Epithelial cell of prostate (primary cell): ENCODE data around the gene LGALS7B.
"Not testable (repeated sequence)": the region's sequence is repeated elsewhere in the genome, so short reads cannot be mapped to it uniquely, and the experiment has no call there.

Source experiments
- DNase-seq: peaks from one replicate; pipeline ENCODE4 v3.0.0-alpha.2; 2011; ENCODE audit warnings: low read depth, low spot score
- H3K27ac ChIP-seq: fragments of 450-650 bp; 2 replicates; pipeline ENCODE4 v1.5.1; 2017; ENCODE audit warnings: mild to moderate bottlenecking

LGALS7B gene

GRCh38 chr19:38793671-38794070 lies 4.7 kb downstream of the LGALS7B start:
- DNase-seq, result no peak
- H3K27ac ChIP-seq, result peak overlapping the region; percentile 97

GRCh38 chr19:38795549-38795948 lies 6.5 kb downstream of the LGALS7B start:
- no peak overlapping the region for H3K27ac ChIP-seq
- no peak for DNase-seq

GRCh38 chr19:38796154-38796553 lies 7.2 kb downstream of the LGALS7B start:
- no peak overlapping the region for H3K27ac ChIP-seq
- no peak for DNase-seq

- not testable (repeated sequence) for DNase-seq
Observed at GRCh38 chr19:38797781-38798180, 8.8 kb downstream of the LGALS7B start.

GRCh38 chr19:38799104-38799503 lies 10.1 kb downstream of the LGALS7B start:
- peak overlapping the region; percentile 96 for H3K27ac ChIP-seq
- DNase-seq, result no peak

More at GRCh38 chr19:38797781-38798180, 8.8 kb downstream of the LGALS7B start:
- H3K27ac ChIP-seq, result not testable (repeated sequence)

- DNase-seq, result no peak
- H3K27ac ChIP-seq, result peak overlapping the region; percentile 96
Observed at GRCh38 chr19:38800577-38801347, 11.8 kb downstream of the LGALS7B start.

- no peak for DNase-seq
- no peak overlapping the region for H3K27ac ChIP-seq
Observed at GRCh38 chr19:38801359-38802095, 12.5 kb downstream of the LGALS7B start.

GRCh38 chr19:38803543-38803942 lies 14.5 kb downstream of the LGALS7B start:
- no peak for DNase-seq

GRCh38 chr19:38805180-38805579 lies 16.2 kb downstream of the LGALS7B start:
- peak overlapping the region; percentile 54 for H3K27ac ChIP-seq
- no peak for DNase-seq

More at GRCh38 chr19:38803543-38803942, 14.5 kb downstream of the LGALS7B start:
- no peak overlapping the region for H3K27ac ChIP-seq

- no peak overlapping the region for H3K27ac ChIP-seq
- no peak for DNase-seq
Observed at GRCh38 chr19:38806371-38806770, 17.4 kb downstream of the LGALS7B start.

- not testable (repeated sequence) for DNase-seq
Observed at GRCh38 chr19:38807374-38808098, 18.5 kb downstream of the LGALS7B start.

GRCh38 chr19:38808741-38809140 lies 19.7 kb downstream of the LGALS7B start:
- no peak for DNase-seq
- no peak overlapping the region for H3K27ac ChIP-seq

More at GRCh38 chr19:38807374-38808098, 18.5 kb downstream of the LGALS7B start:
- peak overlapping the region; percentile 84 for H3K27ac ChIP-seq

- DNase-seq, result no peak
- no peak overlapping the region for H3K27ac ChIP-seq
Observed at GRCh38 chr19:38809592-38810252, 20.7 kb downstream of the LGALS7B start.

GRCh38 chr19:38812009-38812840 lies 23.2 kb downstream of the LGALS7B start:
- no peak overlapping the region for H3K27ac ChIP-seq
- DNase-seq, result no peak

- no peak for DNase-seq
- H3K27ac ChIP-seq, result no peak within 1 kb of the TSS
Observed at GRCh38 chr19:38812841-38813320, 23.9 kb downstream of the LGALS7B start, which contains the start of gene LGALS4. Gene LGALS4, minus strand, starts transcription at chr19:38812945. Its CDS starts 59 bp downstream, at chr19:38812886.

GRCh38 chr19:38813323-38813722 lies 24.3 kb downstream of the LGALS7B start:
- DNase-seq, result no peak
- no peak overlapping the region for H3K27ac ChIP-seq

- not testable (repeated sequence) for DNase-seq, H3K27ac ChIP-seq
Observed at GRCh38 chr19:38813932-38814331, 24.9 kb downstream of the LGALS7B start.

GRCh38 chr19:38815059-38816001 lies 26.3 kb downstream of the LGALS7B start:
- no peak for DNase-seq
- H3K27ac ChIP-seq, result no peak overlapping the region
